CD4-positive, alpha-beta memory T cell (primary cell): ENCODE measurements around the gene FBP1. TPM values are rescaled to one million over a fixed set of nuclear protein-coding genes. Genes with fewer than 3 reads are reported as not detected.

Experiments
- CTCF ChIA-PET: fragments of 350-600 bp; sonication (Branson Sonifier 250); formaldehyde crosslinking; loops from one replicate; lab custom pipeline; 2021; ENCODE audit warnings: inconsistent platforms; ENCODE audit not compliant: partially characterized antibody; lab: Charles Lee
- POLR2A ChIA-PET: fragments of 350-600 bp; sonication (Branson Sonifier 250); formaldehyde crosslinking; loops from one replicate; lab custom pipeline; 2021; ENCODE audit not compliant: partially characterized antibody; lab: Charles Lee
- DNase-seq, 5 donors: peaks; one replicate each; pipeline versions ENCODE4 v3.0.0 to v3.0.0-alpha.2; 2020 to 2022; ENCODE audit warnings: mixed read lengths in 1 of 5
- H3K27ac ChIP-seq: one replicate; pipeline ENCODE4 v1.7.0; 2013; ENCODE audit warnings: low read depth, low read length
- H3K27me3 ChIP-seq: 2 replicates; pipeline ENCODE4 v1.7.0; 2013; ENCODE audit warnings: mild to moderate bottlenecking, low read length, moderate library complexity; ENCODE audit not compliant: insufficient read depth
- H3K36me3 ChIP-seq: 2 replicates; pipeline ENCODE4 v1.7.0; 2013; ENCODE audit warnings: mild to moderate bottlenecking, low read length, moderate library complexity; ENCODE audit not compliant: insufficient read depth
- H3K4me1 ChIP-seq: 2 replicates; pipeline ENCODE4 v1.7.0; 2013; ENCODE audit warnings: mild to moderate bottlenecking, low read length, moderate library complexity; ENCODE audit not compliant: insufficient read depth
- H3K4me3 ChIP-seq, 2 donors: one replicate each; pipeline ENCODE4 v1.7.0; 2013; ENCODE audit warnings: low read length in 2 of 2, mild to moderate bottlenecking in 1 of 2
- H3K9me3 ChIP-seq, 2 donors: one replicate each; pipeline ENCODE4 v1.7.0; 2013; ENCODE audit warnings: low read length in 2 of 2, control low read depth in 1 of 2; ENCODE audit not compliant: control insufficient read depth in 1 of 2
- H3K27ac Mint-ChIP-seq, 7 donors: one replicate each; pipeline ENCODE4 v1.8.0; 2020 to 2021; ENCODE audit warnings: mixed read lengths in 7 of 7, mild to moderate bottlenecking in 6 of 7, inconsistent platforms in 3 of 7, moderate library complexity in 3 of 7
- H3K27me3 Mint-ChIP-seq, 2 donors: one replicate each; pipeline ENCODE4 v1.8.0; 2020 to 2021; ENCODE audit warnings: mixed read lengths in 2 of 2
- H3K36me3 Mint-ChIP-seq, 2 donors: one replicate each; pipeline ENCODE4 v1.8.0; 2020 to 2021; ENCODE audit warnings: mixed read lengths in 2 of 2, inconsistent platforms in 1 of 2, mild to moderate bottlenecking in 1 of 2
- H3K4me1 Mint-ChIP-seq, 4 donors: one replicate each; pipeline ENCODE4 v1.8.0; 2020 to 2021; ENCODE audit warnings: mixed read lengths in 4 of 4, mild to moderate bottlenecking in 1 of 4
- H3K4me3 Mint-ChIP-seq, 8 donors: one replicate each; pipeline ENCODE4 v1.8.0; 2020 to 2021; ENCODE audit warnings: mixed read lengths in 8 of 8, mild to moderate bottlenecking in 7 of 8, moderate library complexity in 6 of 8, inconsistent platforms in 3 of 8
- H3K9me3 Mint-ChIP-seq, 8 donors: one replicate each; pipeline ENCODE4 v1.8.0; 2020 to 2021; ENCODE audit warnings: mixed read lengths in 8 of 8, mild to moderate bottlenecking in 5 of 8, inconsistent platforms in 3 of 8, moderate library complexity in 1 of 8
- intact Hi-C: fragments of 100-400 bp; cut with micrococcal nuclease; formaldehyde crosslinking; loops from one replicate; pipeline ENCODE4 v1.15.1; 2023
- polyA plus RNA-seq, 2 donors: library from polyadenylated mRNA; unstranded; fragments of 300-500 nt; fragmentation: Illumina TruSeq; gene quantifications; one replicate each; pipeline ENCODE4 v1.2.3, GENCODE V29; 2021
- total RNA-seq, 2 experiments: library from RNA; stranded (reverse); gene quantifications; one replicate each; pipeline ENCODE4 v1.2.3, GENCODE V29; 2021

The FBP1 gene
- total and polyA plus RNA-seq, 4 experiments from 2014 or later: 3.5 to 9.2 (median 7.2) TPM

GRCh38 chr9:94679587-94679986 is 40.3 kb upstream of the FBP1 start:
- no peaks in the 10 kb centered on the region for H3K27me3 ChIP-seq
- intact Hi-C loops: no loop called here
- Mint-ChIP-seq H3K4me1 (no peaks in the 10 kb centered on the region), H3K27ac (no peak overlapping the region), H3K9me3 (no peaks in the 10 kb centered on the region), H3K36me3 (no peaks in the 10 kb centered on the region), H3K4me3 (no peak overlapping the region), H3K27me3 (peaks cover 0 to 3% of the 10 kb centered on the region in 2 donors)
- DNase-seq: no peak
- H3K4me3 ChIP-seq: no peak overlapping the region
- H3K27ac ChIP-seq: no peak overlapping the region
- H3K36me3 ChIP-seq: no peaks in the 10 kb centered on the region
- no peaks in the 10 kb centered on the region for H3K4me1 ChIP-seq
- ChIA-PET POLR2A (no interaction called here), CTCF (interaction anchor here (2.9 to 11.9 kb wide), 4 partner anchors 11 to 500 kb away, joined by 19 to 385 read pairs (median 52); no protein-coding TSS in a partner anchor)
- H3K9me3 ChIP-seq: no peaks in the 10 kb centered on the region

- Mint-ChIP-seq H3K4me1 (no peaks in the 10 kb centered on the region), H3K27me3 (peaks cover 0 to 3% of the 10 kb centered on the region in 2 donors), H3K9me3 (no peaks in the 10 kb centered on the region), H3K36me3 (no peaks in the 10 kb centered on the region), H3K27ac (no peak overlapping the region), H3K4me3 (no peak overlapping the region)
- intact Hi-C loops: no loop called here
- Histone ChIP-seq H3K27me3 (no peaks in the 10 kb centered on the region), H3K36me3 (no peaks in the 10 kb centered on the region), H3K9me3 (no peaks in the 10 kb centered on the region), H3K4me1 (no peaks in the 10 kb centered on the region), H3K27ac (no peak overlapping the region), H3K4me3 (no peak overlapping the region)
- ChIA-PET CTCF (interaction anchor here (6.9 to 11.9 kb wide), 2 partner anchors 10 to 452 kb away, joined by 85 to 385 read pairs; no protein-coding TSS in a partner anchor), POLR2A (no interaction called here)
- DNase-seq: no peak
Measured at GRCh38 chr9:94677929-94678328, 38.6 kb upstream of the FBP1 start.

GRCh38 chr9:94676446-94677131 is 37.3 kb upstream of the FBP1 start:
- ChIA-PET CTCF (interaction anchor here (6.9 to 11.9 kb wide), 2 partner anchors 8 to 453 kb away, joined by 85 to 385 read pairs; no protein-coding TSS in a partner anchor), POLR2A (no interaction called here)
- no peak overlapping the region for H3K27ac ChIP-seq
- no peak overlapping the region for H3K4me3 Mint-ChIP-seq
- no peak overlapping the region for H3K27ac Mint-ChIP-seq
- H3K27me3 Mint-ChIP-seq: peaks cover 0 to 3% of the 10 kb centered on the region in 2 donors
- H3K9me3 ChIP-seq: no peaks in the 10 kb centered on the region
- no peaks in the 10 kb centered on the region for H3K4me1 Mint-ChIP-seq
- no peaks in the 10 kb centered on the region for H3K9me3 Mint-ChIP-seq
- H3K27me3 ChIP-seq: no peaks in the 10 kb centered on the region
- no peak overlapping the region for H3K4me3 ChIP-seq
- H3K36me3 ChIP-seq: no peaks in the 10 kb centered on the region
- intact Hi-C loops: no loop called here
- H3K4me1 ChIP-seq: no peaks in the 10 kb centered on the region
- no peaks in the 10 kb centered on the region for H3K36me3 Mint-ChIP-seq
- no peak for DNase-seq

- no peak overlapping the region for H3K4me3 Mint-ChIP-seq
- DNase-seq: no peak
- H3K27me3 Mint-ChIP-seq: no peaks in the 10 kb centered on the region
- H3K27ac Mint-ChIP-seq: no peak overlapping the region
- Histone ChIP-seq H3K27ac (no peak overlapping the region), H3K9me3 (no peaks in the 10 kb centered on the region), H3K4me1 (no peaks in the 10 kb centered on the region), H3K36me3 (no peaks in the 10 kb centered on the region), H3K27me3 (no peaks in the 10 kb centered on the region), H3K4me3 (no peak overlapping the region)
- ChIA-PET POLR2A (no interaction called here), CTCF (interaction anchor here (11.9 kb wide), 1 partner anchor 455 kb away, joined by 385 read pairs; no protein-coding TSS in a partner anchor)
- intact Hi-C loops: no loop called here
- no peaks in the 10 kb centered on the region for H3K9me3 Mint-ChIP-seq
- H3K36me3 Mint-ChIP-seq: no peaks in the 10 kb centered on the region
- H3K4me1 Mint-ChIP-seq: no peaks in the 10 kb centered on the region
Measured at GRCh38 chr9:94675008-94675881, 35.9 kb upstream of the FBP1 start.

GRCh38 chr9:94672811-94673487 is 33.6 kb upstream of the FBP1 start:
- no peaks in the 10 kb centered on the region for H3K9me3 ChIP-seq
- H3K4me3 Mint-ChIP-seq: no peak overlapping the region
- H3K4me1 ChIP-seq: no peaks in the 10 kb centered on the region
- no peaks in the 10 kb centered on the region for H3K27me3 ChIP-seq
- no peaks in the 10 kb centered on the region for H3K9me3 Mint-ChIP-seq
- no peak for DNase-seq
- H3K36me3 ChIP-seq: no peaks in the 10 kb centered on the region
- H3K4me1 Mint-ChIP-seq: peaks cover 4 to 9% (median 6%) of the 10 kb centered on the region in 4 donors
- ChIA-PET CTCF (interaction anchor here (8.7 kb wide), 1 partner anchor 456 kb away, joined by 127 read pairs; no protein-coding TSS in a partner anchor), POLR2A (no interaction called here)
- intact Hi-C loops: no loop called here
- H3K36me3 Mint-ChIP-seq: peaks cover 0 to 2% of the 10 kb centered on the region in 2 donors
- H3K4me3 ChIP-seq: no peak overlapping the region
- H3K27ac ChIP-seq: no peak overlapping the region
- no peaks in the 10 kb centered on the region for H3K27me3 Mint-ChIP-seq
- H3K27ac Mint-ChIP-seq: no peak overlapping the region

- Mint-ChIP-seq H3K36me3 (peaks cover 0 to 2% of the 10 kb centered on the region in 2 donors), H3K27me3 (peaks cover 0 to 5% of the 10 kb centered on the region in 2 donors), H3K27ac (peak overlapping the region; percentile 57 to 94 (median 78)), H3K9me3 (no peaks in the 10 kb centered on the region), H3K4me1 (peaks cover 4 to 9% (median 6%) of the 10 kb centered on the region in 4 donors), H3K4me3 (peak overlapping the region; percentile 88 to 97 (median 94))
- Histone ChIP-seq H3K27me3 (peaks cover 4% of the 10 kb centered on the region), H3K4me1 (no peaks in the 10 kb centered on the region), H3K9me3 (no peaks in the 10 kb centered on the region), H3K27ac (no peak overlapping the region), H3K4me3 (peak overlapping the region; percentile 43 to 66), H3K36me3 (no peaks in the 10 kb centered on the region)
- POLR2A ChIA-PET: interaction anchor here (0.7 to 2.0 kb wide), 7 partner anchors 11 to 484 kb away, joined by 3 to 18 read pairs (median 3); partner anchors contain the start of genes AOPEP and FBP1
- intact Hi-C loops: loop anchor here (1.0 to 2.0 kb wide), 3 partner anchors 57 to 500 kb away; partner anchors contain the start of gene AOPEP
- CTCF ChIA-PET: interaction anchor here (0.6 to 8.7 kb wide), 27 partner anchors 11 to 1648 kb away, joined by 3 to 127 read pairs (median 4); partner anchors contain the start of genes AOPEP and FBP1
- DNase-seq: peak; percentile 41 to 66 (median 52)
Measured at GRCh38 chr9:94668928-94669729, 29.8 kb upstream of the FBP1 start.
